K562 (cell line): ENCODE data around the gene IL6ST.

Experiments
- FOXA1 ChIP-seq: fragments of 450-650 bp; IDR thresholded peaks from 2 replicates; pipeline ENCODE4 v1.6.1; 2016; ENCODE audit warnings: mild to moderate bottlenecking, borderline replicate concordance
- HCFC1 ChIP-seq: IDR thresholded peaks from 2 replicates; pipeline ENCODE4 v1.6.1; 2012; ENCODE audit warnings: low read depth, low read length, improper control_type of control experiment
- NR1H2 ChIP-seq: sonication (generic); formaldehyde crosslinking; IDR thresholded peaks from 2 replicates; pipeline ENCODE4 v1.4.0; 2020; ENCODE audit warnings: mild to moderate bottlenecking, missing genetic modification reagents
- TF ChIP-seq, protein P1 (sequence below): fragments of 450-650 bp; IDR thresholded peaks from 2 replicates; pipeline ENCODE4 v1.6.1; 2016; ENCODE audit warnings: low read depth
- TF ChIP-seq, protein P2 (sequence below): sonication (generic); formaldehyde crosslinking; IDR thresholded peaks from 2 replicates; pipeline ENCODE4 v1.9.0; 2022; ENCODE audit warnings: mild to moderate bottlenecking, missing genetic modification reagents

DNA sequence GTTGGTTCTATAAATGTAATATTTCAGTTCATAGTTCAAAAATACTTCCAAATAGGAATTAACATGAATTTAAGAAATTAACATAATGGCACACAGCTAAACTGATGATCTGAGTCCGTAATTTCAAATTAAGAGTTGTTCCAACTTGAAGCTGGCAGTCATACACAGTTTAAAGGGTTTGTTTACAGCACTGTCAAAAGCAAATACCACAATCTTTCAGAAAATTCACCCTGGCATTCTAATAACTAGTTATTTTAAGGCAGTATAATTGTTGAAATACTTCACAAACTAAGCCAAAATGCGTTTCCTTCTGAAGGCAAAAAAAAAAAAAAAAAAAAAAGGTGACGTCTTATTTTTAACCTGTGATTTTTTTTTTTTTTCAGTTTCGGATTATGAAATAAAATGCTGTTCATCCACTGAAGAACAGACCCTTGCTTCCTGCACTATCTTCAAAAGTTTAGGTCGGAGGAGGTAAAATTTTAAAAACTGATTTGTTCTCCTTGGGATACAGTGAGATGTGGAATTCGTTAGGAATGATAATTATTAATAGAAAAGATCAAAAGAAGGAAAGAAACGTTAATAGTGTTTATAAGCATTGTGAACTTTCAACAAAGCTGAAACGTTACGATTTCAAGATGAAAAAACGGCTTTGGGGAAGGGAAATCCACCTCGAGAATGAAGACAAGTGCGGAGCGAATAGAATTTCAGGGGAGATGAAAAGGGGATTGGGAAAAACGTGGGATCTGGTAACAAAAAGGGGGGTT lies 850 bp downstream of the IL6ST start:
- TF ChIP-seq NR1H2 (CRISPR knock-in tag): no peak
- TF ChIP-seq, protein P1, sequence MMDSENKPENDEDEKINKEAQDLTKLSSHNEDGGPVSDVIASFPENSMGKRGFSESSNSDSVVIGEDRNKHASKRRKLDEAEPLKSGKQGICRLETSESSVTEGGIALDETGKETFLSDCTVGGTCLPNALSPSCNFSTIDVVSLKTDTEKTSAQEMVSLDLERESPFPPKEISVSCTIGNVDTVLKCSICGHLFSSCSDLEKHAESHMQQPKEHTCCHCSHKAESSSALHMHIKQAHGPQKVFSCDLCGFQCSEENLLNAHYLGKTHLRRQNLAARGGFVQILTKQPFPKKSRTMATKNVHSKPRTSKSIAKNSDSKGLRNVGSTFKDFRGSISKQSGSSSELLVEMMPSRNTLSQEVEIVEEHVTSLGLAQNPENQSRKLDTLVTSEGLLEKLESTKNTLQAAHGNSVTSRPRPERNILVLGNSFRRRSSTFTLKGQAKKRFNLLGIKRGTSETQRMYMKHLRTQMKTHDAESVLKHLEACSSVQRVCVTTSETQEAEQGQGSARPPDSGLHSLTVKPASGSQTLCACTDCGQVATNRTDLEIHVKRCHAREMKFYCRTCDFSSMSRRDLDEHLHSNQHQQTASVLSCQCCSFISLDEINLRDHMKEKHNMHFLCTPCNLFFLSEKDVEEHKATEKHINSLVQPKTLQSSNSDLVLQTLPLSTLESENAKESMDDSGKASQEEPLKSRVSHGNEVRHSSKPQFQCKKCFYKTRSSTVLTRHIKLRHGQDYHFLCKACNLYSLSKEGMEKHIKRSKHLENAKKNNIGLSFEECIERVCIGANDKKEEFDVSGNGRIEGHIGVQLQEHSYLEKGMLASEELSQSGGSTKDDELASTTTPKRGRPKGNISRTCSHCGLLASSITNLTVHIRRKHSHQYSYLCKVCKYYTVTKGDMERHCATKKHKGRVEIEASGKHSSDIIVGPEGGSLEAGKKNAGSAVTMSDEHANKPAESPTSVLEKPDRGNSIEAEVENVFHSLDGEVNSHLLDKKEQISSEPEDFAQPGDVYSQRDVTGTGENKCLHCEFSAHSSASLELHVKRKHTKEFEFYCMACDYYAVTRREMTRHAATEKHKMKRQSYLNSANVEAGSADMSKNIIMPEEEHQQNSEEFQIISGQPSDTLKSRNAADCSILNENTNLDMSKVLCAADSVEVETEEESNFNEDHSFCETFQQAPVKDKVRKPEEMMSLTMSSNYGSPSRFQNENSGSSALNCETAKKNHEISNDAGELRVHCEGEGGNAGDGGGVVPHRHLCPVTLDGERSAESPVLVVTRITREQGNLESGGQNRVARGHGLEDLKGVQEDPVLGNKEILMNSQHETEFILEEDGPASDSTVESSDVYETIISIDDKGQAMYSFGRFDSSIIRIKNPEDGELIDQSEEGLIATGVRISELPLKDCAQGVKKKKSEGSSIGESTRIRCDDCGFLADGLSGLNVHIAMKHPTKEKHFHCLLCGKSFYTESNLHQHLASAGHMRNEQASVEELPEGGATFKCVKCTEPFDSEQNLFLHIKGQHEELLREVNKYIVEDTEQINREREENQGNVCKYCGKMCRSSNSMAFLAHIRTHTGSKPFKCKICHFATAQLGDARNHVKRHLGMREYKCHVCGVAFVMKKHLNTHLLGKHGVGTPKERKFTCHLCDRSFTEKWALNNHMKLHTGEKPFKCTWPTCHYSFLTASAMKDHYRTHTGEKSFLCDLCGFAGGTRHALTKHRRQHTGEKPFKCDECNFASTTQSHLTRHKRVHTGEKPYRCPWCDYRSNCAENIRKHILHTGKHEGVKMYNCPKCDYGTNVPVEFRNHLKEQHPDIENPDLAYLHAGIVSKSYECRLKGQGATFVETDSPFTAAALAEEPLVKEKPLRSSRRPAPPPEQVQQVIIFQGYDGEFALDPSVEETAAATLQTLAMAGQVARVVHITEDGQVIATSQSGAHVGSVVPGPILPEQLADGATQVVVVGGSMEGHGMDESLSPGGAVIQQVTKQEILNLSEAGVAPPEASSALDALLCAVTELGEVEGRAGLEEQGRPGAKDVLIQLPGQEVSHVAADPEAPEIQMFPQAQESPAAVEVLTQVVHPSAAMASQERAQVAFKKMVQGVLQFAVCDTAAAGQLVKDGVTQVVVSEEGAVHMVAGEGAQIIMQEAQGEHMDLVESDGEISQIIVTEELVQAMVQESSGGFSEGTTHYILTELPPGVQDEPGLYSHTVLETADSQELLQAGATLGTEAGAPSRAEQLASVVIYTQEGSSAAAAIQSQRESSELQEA: no peak
- no peak for TF ChIP-seq FOXA1
- no peak for TF ChIP-seq HCFC1
- TF ChIP-seq, protein P2, sequence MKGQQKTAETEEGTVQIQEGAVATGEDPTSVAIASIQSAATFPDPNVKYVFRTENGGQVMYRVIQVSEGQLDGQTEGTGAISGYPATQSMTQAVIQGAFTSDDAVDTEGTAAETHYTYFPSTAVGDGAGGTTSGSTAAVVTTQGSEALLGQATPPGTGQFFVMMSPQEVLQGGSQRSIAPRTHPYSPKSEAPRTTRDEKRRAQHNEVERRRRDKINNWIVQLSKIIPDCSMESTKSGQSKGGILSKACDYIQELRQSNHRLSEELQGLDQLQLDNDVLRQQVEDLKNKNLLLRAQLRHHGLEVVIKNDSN: no peak
